Measurements from ENCODE around the gene C14orf132.
A peak's percentile ranks its signal among the peaks of the same experiment; 100 is the strongest.

Gene C14orf132

DNA sequence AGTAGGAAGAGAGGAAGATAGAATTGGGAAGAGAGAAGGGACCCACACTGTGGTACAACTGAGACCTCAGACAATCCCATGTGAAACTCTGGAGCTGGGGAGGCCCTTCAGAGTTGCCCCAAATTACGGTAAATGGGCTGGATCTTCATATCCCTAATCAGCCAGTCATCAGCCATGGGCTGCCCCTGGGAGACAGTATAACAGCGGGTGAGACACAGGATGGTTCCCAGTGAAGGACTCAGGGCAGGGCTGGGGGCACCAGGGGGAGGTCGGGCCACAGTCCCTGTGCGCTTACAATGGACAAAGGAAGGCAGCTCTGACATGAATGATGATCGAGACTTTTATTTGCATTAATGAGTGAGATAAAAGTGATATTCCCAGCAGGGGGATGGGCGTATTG is 91.2 kb downstream of the C14orf132 start:
- TF ChIP-seq, protein P1, sequence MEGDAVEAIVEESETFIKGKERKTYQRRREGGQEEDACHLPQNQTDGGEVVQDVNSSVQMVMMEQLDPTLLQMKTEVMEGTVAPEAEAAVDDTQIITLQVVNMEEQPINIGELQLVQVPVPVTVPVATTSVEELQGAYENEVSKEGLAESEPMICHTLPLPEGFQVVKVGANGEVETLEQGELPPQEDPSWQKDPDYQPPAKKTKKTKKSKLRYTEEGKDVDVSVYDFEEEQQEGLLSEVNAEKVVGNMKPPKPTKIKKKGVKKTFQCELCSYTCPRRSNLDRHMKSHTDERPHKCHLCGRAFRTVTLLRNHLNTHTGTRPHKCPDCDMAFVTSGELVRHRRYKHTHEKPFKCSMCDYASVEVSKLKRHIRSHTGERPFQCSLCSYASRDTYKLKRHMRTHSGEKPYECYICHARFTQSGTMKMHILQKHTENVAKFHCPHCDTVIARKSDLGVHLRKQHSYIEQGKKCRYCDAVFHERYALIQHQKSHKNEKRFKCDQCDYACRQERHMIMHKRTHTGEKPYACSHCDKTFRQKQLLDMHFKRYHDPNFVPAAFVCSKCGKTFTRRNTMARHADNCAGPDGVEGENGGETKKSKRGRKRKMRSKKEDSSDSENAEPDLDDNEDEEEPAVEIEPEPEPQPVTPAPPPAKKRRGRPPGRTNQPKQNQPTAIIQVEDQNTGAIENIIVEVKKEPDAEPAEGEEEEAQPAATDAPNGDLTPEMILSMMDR (conservative IDR thresholded peaks at IDR 0.05; ENCODE audit: control insufficient read depth, insufficient read depth, low read depth, low read length): no peak
- no peak for DNase-seq (ENCODE audit: low read depth)
- H3K4me3 ChIP-seq (ENCODE audit: control insufficient read depth, low read depth, low read length): no peak overlapping the region

DNA sequence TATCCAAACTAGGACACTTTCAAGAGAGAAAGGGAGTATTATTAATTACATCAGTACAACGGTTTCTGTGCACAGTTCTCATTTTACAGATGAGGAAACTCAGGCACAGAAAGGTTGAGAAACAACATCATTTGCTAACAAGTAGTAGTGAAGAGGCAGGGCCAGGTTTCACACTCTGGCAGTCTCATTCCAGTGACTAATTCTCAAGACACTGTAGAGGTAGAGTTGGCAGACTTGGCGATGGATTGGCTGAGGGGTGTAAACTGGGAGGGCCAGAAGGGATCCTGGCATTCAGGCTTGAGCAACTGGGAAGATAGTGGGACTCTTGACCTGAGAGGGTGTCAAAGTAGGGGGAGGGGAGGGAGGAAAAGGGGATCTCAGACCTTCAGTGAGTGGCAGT is 91.7 kb downstream of the C14orf132 start:
- peak; percentile 63 for DNase-seq (ENCODE audit: low read depth)
- TF ChIP-seq, protein P1 (conservative IDR thresholded peaks at IDR 0.05; ENCODE audit: control insufficient read depth, insufficient read depth, low read depth, low read length): no peak
- no peak overlapping the region for H3K4me3 ChIP-seq (ENCODE audit: control insufficient read depth, low read depth, low read length)

DNA sequence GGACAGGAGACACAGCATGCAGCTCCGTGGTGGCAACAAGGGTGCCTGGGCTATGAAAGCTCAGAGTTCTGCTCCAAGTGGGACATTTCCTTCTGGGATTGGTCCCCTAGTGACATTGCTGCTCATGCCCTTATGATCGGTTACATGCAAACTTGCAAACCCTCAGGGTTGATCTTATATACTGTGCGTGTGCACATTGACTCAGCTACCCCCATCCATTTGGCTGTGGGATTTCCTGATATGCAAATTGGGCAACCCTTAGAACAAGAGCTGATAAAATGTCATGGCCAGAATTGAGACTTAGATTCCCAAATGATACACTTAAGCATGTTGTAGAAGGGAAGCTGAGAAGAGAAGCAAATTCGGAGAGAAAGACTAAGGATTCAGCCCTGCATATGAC is 92.7 kb downstream of the C14orf132 start:
- TF ChIP-seq, protein P1 (conservative IDR thresholded peaks at IDR 0.05; ENCODE audit: control insufficient read depth, insufficient read depth, low read depth, low read length): no peak
- no peak for DNase-seq (ENCODE audit: low read depth)
- H3K4me3 ChIP-seq (ENCODE audit: control insufficient read depth, low read depth, low read length): no peak overlapping the region

DNA sequence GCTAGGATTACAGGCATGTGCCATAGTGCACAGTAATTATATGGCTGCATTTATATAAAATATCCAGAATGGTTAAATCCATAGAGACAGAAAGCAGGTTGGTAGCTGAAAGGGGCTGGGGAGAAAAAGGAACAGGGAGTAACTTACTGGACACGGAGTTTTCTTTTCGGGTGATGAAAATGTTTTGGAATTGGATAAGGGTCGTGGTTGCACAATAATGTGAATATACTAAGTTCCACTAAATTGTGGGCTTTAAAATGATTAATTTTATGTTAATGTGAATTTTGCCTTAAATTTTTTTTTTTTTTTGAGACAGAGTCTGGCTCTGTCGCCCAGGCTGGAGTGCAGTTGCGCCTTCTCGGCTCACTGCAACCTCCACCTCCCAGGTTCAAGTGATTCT is 95.3 kb downstream of the C14orf132 start:
- H3K4me3 ChIP-seq (ENCODE audit: control insufficient read depth, low read depth, low read length): no peak overlapping the region
- DNase-seq (ENCODE audit: low read depth): no peak
- TF ChIP-seq, protein P1 (conservative IDR thresholded peaks at IDR 0.05; ENCODE audit: control insufficient read depth, insufficient read depth, low read depth, low read length): no peak

DNA sequence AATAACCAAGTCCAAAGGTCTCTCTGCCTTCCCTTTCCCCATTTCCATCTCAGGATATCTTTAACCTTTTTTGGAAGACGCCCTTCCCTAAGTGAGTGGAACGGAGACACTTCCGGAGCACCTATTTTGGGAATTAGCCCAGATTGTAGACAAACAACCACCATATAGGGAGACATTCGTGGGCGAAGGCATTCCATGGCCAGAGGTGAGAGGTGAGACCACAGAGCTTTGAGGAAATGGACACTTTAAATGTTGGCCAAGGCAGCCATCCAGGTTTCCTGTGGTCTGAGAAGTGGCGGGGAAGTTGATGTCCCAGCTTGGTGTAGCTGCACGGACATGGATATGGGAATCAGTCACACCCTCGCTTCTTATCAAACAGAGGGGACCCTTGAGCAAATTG is 96.1 kb downstream of the C14orf132 start:
- DNase-seq (ENCODE audit: low read depth): no peak
- TF ChIP-seq, protein P1 (conservative IDR thresholded peaks at IDR 0.05; ENCODE audit: control insufficient read depth, insufficient read depth, low read depth, low read length): no peak
- no peak overlapping the region for H3K4me3 ChIP-seq (ENCODE audit: control insufficient read depth, low read depth, low read length)

DNA sequence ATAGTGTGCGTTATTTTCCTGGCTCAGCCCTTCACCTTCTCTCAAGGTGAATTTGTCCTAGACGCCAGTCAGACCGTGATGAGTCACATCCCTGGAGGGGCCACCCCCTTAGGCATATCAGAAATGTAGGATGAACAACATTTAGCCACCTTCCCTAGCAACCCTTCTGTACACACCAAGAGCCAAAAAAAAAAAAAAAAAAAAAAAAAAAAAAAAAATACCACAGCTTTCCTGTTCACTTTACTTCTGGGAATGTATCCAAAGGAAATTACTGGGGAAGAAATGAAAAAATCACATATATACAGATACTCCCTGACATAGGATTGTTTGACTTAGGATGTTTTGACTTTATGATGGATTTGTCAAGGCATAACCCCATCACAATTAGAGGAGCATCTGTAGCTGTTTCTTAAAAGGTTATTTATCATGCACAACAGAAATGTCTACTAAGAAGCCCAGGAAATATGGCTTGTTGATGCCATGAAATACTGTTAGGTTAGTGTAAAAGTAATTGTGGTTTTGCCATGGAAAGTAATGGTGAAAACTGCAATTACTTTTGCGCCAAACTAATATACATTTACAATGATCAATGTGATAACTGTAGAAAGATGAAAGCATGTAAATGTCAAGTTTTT is 97.3 kb downstream of the C14orf132 start:
- no peak overlapping the region for H3K4me3 ChIP-seq (ENCODE audit: control insufficient read depth, low read depth, low read length)
- peak; percentile 62 for DNase-seq (ENCODE audit: low read depth)
- TF ChIP-seq, protein P1 (conservative IDR thresholded peaks at IDR 0.05; ENCODE audit: control insufficient read depth, insufficient read depth, low read depth, low read length): no peak

DNA sequence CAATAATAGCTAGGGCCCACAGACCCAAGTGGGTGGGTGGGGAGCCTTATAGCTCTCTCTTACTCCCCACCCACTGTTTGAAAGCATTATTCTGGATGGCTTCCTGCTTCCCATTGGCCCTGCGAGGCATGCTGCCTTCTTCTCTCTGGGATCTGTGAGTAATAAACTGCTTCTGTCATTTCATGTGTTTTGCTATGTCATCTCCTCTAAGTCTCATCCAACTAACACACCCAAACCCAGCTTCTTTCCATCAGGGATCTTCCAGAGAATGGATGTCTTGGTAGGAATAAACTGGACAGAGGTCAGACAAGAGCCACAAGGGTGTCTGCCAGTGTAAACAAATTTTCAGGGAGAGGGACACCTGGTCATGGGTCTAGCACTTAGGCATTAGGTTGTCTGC is 99.1 kb downstream of the C14orf132 start:
- TF ChIP-seq, protein P1 (conservative IDR thresholded peaks at IDR 0.05; ENCODE audit: control insufficient read depth, insufficient read depth, low read depth, low read length): no peak
- peak; percentile 61 for DNase-seq (ENCODE audit: low read depth)
- no peak overlapping the region for H3K4me3 ChIP-seq (ENCODE audit: control insufficient read depth, low read depth, low read length)

Measured in fibroblast of mammary gland (primary cell).